Right cardiac atrium (tissue), 5 donors: Measurements from ENCODE around the gene MSN. TPM values are rescaled to one million over a fixed set of nuclear protein-coding genes. Genes with fewer than 3 reads are reported as not detected.
"Not testable (repeated sequence)": the region's sequence is repeated elsewhere in the genome, so short reads cannot be mapped to it uniquely, and the experiment has no call there.

Source experiments
- ATAC-seq, 2 donors: fragments of 200-7000 bp; cut with Tn5 transposase; one replicate each; pipeline versions ENCODE4 v1.8.0 to v1.9.1; 2020; ENCODE audit warnings: moderate library complexity in 2 of 2, mild to moderate bottlenecking in 1 of 2
- DNase-seq, 3 donors: peaks; one replicate each; pipeline ENCODE4 v3.0.0-alpha.2; 2020
- H3K27ac ChIP-seq: one replicate; pipeline ENCODE4 v1.5.1; 2013; ENCODE audit warnings: mild to moderate bottlenecking, low read length, control low read depth, moderate library complexity
- H3K27me3 ChIP-seq: one replicate; pipeline ENCODE4 v1.6.1; 2013; ENCODE audit not compliant: control insufficient read depth, insufficient read depth
- H3K4me1 ChIP-seq: one replicate; pipeline ENCODE4 v1.6.1; 2013; ENCODE audit warnings: low read length; ENCODE audit not compliant: control insufficient read depth, insufficient read depth
- H3K4me3 ChIP-seq: one replicate; pipeline ENCODE4 v1.5.1; 2013; ENCODE audit warnings: low read length, control low read depth
- H3K9me3 ChIP-seq: one replicate; pipeline ENCODE4 v1.6.1; 2013; ENCODE audit warnings: low read length; ENCODE audit not compliant: control insufficient read depth
- WGBS: extraction: QIAGEN DNeasy Blood & Tissue Kit; methylation state at CpG from one replicate; pipeline ENCODE4 v1.1.7; 2013; 5-methylcytosine and 5-hydroxymethylcytosine counted together
- intact Hi-C, 4 donors: fragments of 100-400 bp; cut with DNase I; formaldehyde crosslinking; loops; one replicate each; pipeline versions ENCODE4 v1.11.0 to v1.14.0; 2022 to 2023
- polyA plus RNA-seq: library from polyadenylated mRNA; stranded (reverse); fragments of 200-250 nt; gene quantifications from one replicate; pipeline ENCODE4 v1.2.3, GENCODE V29; 2013
- total RNA-seq, 4 donors: library from RNA; stranded (reverse); fragmentation: NEBNext Ultra II Directional; extraction: Animal tissue kit (Norgen Biotek cat#: 25700); gene quantifications; one replicate each; pipeline ENCODE4 v1.2.1, GENCODE V29; 2021
- donor health status: healthy with polysubstance abuse.
- donor health status: DM: no; HTN: yes; CAD: no.
- donor health status: DM: no; HTN: no; CAD: no.
- donor health status: DM: no; HTN: yes; CAD: no; lungs with severe emphysema.
- donor health status: DM: yes; HTN: yes; CAD: no.

MSN gene
- total and polyA plus RNA-seq, 5 donors = 78.1 to 201 (median 119) TPM

DNA sequence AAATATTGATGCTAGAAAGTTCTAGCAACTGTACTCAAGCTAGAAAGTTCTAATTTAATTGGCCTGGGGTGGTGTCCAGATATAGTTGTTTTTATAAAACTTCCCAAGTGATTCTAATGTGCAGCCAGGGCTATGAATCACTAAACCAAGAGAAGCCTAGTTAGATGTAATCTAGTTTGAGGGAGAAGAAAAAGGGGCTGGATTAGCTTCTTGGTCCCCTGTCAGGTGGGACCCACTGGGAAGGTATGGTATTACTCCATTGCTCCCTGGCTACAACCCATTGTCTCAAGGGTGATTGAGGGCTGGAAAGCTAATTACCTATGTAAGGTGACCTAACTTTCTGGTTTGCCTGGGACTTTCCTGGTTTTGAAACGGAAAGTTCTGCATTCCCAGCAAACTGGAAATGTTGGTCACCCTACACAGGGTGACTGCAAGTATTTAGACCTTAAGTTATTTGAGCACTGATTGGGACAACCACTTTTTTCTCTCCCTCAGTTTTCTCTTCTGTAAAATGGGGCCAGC lies 23.9 kb upstream of the MSN start:
- Histone ChIP-seq H3K27me3 (no peaks in the 10 kb centered on the region), H3K4me1 (peaks cover 10% of the 10 kb centered on the region), H3K9me3 (no peaks in the 10 kb centered on the region), H3K27ac (peak overlapping the region; percentile 68), H3K4me3 (no peak overlapping the region)
- ATAC-seq = peak in 1 of 2 donors; percentile 31
- no peak for DNase-seq
- 81% methylated on average over 1 of the region's 1 CpG for WGBS
- intact Hi-C loops = no loop called here

DNA sequence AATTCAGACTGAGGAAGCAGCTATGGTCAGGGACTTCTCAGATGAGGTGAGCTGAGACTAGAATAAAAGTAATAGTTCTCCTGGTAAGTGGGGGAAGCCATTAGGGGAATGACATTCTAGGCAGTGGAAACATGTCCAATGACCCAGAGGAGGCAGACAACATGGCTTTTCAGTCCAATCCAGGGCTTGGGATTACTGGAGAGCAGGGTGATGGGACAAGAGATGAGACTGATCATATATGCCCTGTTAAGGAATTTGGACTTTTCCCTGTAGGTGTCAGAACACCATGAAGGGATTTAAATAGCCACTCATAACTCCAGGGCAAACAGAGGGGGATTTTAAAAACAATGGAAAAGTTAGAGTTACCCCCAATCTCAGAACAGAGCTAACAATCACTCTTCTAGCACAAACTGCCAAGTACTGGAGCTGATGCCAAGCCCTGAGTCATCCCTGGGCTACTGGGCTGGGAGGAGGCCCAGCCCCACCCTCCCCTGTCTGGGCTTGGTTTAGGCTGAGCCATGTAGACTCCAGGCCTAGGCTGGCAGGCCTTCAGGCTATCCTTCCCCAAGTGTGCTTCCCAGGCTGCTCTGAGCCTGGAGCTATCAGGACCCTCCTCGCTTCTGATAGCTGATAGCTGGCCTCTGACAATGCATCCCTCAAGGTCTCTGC lies 22.7 kb upstream of the MSN start:
- peak overlapping the region; percentile 75 for H3K27ac ChIP-seq
- intact Hi-C loops = no loop called here
- 25% methylated on average over 1 of the region's 1 CpG for WGBS
- peaks cover 10% of the 10 kb centered on the region for H3K4me1 ChIP-seq
- H3K27me3 ChIP-seq = no peaks in the 10 kb centered on the region
- ATAC-seq (peak; percentile 99), DNase-seq (peak; percentile 93 to 95 (median 93))
- H3K9me3 ChIP-seq = no peaks in the 10 kb centered on the region
- no peak overlapping the region for H3K4me3 ChIP-seq

DNA sequence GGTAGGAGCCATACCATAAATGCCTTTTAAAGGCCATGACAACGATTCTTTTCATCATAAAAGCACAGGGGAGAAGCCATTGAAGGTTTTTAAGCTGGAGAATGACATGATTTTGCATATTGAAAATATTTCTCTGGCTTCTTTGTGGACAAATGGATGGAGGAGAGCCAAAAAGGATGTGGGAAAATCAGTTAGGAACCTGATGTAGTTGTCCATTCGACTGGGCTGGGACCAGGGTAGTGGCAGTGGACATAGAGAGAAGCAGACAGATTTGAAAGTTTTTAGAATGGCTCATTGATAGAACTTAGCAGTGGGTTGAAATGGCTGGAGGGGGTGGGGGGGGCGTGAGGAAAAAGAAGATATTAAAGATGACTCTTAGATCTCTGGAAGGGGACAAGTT lies 19.7 kb upstream of the MSN start:
- no peaks in the 10 kb centered on the region for H3K9me3 ChIP-seq
- WGBS = 58% methylated on average over 3 of the region's 3 CpGs
- H3K27ac ChIP-seq = no peak overlapping the region
- intact Hi-C loops = no loop called here
- DNase-seq (no peak), ATAC-seq (no peak)
- H3K4me1 ChIP-seq = peaks cover 9% of the 10 kb centered on the region
- no peaks in the 10 kb centered on the region for H3K27me3 ChIP-seq
- no peak overlapping the region for H3K4me3 ChIP-seq

DNA sequence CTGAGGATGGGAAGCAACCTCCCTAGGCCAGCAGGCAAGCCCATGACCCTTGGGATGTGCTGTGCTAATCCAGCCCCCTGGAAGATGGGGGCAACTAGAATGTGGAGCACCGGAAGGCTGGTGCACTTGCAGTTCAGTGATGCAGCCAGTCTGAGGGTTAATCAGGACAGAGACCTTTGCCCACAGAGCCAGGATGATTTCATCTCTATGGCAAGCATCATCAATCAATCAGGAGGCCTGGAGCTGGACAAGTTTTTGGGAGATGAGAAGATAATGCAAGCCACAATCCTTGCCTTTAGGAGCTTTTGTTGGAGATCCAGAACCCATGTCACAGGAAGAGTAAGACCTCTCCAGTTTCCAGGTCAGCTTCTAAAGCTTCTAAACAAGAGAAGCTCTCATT lies 15.4 kb upstream of the MSN start:
- no peaks in the 10 kb centered on the region for H3K4me1 ChIP-seq
- H3K27me3 ChIP-seq = no peaks in the 10 kb centered on the region
- no peak for DNase-seq
- H3K4me3 ChIP-seq = no peak overlapping the region
- no peak overlapping the region for H3K27ac ChIP-seq
- no peak for ATAC-seq
- no peaks in the 10 kb centered on the region for H3K9me3 ChIP-seq
- WGBS = 92% methylated on average over 1 of the region's 1 CpG
- intact Hi-C loops = no loop called here

DNA sequence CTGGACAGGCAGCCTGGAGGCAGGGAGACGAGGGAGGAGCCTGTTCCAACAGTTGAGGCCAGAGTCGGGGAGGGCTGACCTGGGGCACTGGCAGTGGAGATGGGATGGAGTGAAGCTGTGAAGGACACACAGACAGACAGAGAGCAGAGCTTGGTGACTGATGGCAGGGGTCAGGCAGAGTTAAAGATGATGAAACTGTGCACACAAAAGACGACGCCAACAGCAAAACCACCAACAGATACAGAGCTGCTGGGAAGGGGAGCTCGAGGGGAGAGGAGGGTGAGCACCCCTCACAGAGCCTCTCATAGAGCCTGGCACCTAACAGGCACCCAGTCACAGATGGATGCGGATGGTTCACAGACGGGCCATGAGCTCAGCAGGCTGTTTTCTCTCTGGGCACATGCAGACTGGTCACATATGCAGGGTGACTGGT lies 10.4 kb upstream of the MSN start:
- DNase-seq, H3K9me3 ChIP-seq, H3K4me3 ChIP-seq, H3K27me3 ChIP-seq, H3K4me1 ChIP-seq, H3K27ac ChIP-seq, intact Hi-C loops: not testable (repeated sequence)
- ATAC-seq = peak; percentile 51 to 55
- WGBS = 57% methylated on average over 4 of the region's 7 CpGs

DNA sequence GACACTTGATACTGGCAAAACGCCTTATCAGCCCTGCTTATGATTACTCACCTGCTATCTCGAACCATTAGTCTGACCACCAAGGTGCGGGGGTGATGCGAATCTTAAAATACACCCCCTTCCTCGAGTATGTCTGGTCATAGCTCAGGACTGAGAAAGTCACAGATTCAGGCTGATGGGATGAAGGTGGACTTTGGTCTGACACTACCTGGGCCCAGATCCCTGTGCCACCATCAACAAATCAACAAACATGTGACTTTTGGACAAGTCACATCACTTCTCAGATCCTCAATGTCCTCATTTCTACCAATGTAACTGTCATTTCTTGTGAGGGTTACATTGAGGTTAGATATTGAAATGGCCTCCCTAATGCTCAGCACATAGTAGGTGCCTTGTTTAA lies 9.8 kb upstream of the MSN start:
- intact Hi-C loops = no loop called here
- Histone ChIP-seq H3K4me3 (no peak overlapping the region), H3K4me1 (no peaks in the 10 kb centered on the region), H3K27ac (no peak overlapping the region), H3K9me3 (no peaks in the 10 kb centered on the region), H3K27me3 (no peaks in the 10 kb centered on the region)
- DNase-seq (no peak), ATAC-seq (no peak)
- WGBS = 87% methylated on average over 5 of the region's 5 CpGs

DNA sequence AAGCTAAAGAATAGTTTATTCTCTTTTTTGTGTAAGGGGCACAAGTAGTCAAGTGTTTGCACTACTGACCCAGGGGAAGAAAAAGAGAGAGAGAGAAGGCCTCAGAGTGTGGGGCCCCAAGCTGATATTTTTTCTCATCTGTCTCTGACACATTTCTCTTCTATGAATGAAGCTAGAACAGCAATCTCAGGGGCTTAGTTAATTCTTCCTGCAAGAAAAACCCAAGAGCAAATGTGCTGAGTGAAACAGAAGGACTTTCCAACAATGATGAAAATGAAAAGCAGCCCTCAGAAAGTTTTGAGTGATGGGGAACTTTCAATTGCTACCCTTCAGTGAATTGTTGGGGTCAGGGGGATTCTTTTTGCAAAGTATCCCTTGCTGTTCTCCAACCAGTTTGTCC lies 9.2 kb upstream of the MSN start:
- intact Hi-C loops = no loop called here
- Histone ChIP-seq H3K27ac (no peak overlapping the region), H3K27me3 (no peaks in the 10 kb centered on the region), H3K4me3 (no peak overlapping the region), H3K4me1 (no peaks in the 10 kb centered on the region), H3K9me3 (no peaks in the 10 kb centered on the region)
- ATAC-seq (no peak), DNase-seq (no peak)

DNA sequence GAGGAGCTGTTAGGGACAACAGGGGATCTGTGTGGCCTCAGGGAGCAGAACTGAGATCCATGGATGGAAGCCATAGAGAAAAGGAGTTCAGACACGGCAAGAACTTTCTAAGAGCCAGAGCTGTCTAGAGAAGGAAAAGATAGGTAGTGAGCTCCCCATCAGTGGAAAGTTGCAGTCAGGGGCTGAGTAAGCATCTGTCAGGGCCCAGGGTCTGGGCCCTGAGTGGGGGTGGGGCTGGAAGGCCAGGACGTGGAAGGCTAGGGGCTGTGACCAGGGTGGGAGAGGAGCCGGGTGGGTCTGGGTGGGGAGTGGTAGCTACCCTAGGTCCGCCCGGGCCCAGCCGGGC lies 324 bp upstream of the MSN start:
- H3K4me1 ChIP-seq = peaks cover 2% of the 10 kb centered on the region
- H3K27me3 ChIP-seq = no peaks in the 10 kb centered on the region
- peak overlapping the region; percentile 51 for H3K27ac ChIP-seq
- intact Hi-C loops = loop anchor here in 3 of 4 donors (5.0 to 10.0 kb wide), 3 partner anchors 35 to 72 kb away; no protein-coding TSS in a partner anchor
- WGBS = 0% methylated on average over 3 of the region's 6 CpGs
- H3K4me3 ChIP-seq = no peak overlapping the region
- DNase-seq (no peak), ATAC-seq (no peak)
- no peaks in the 10 kb centered on the region for H3K9me3 ChIP-seq

DNA sequence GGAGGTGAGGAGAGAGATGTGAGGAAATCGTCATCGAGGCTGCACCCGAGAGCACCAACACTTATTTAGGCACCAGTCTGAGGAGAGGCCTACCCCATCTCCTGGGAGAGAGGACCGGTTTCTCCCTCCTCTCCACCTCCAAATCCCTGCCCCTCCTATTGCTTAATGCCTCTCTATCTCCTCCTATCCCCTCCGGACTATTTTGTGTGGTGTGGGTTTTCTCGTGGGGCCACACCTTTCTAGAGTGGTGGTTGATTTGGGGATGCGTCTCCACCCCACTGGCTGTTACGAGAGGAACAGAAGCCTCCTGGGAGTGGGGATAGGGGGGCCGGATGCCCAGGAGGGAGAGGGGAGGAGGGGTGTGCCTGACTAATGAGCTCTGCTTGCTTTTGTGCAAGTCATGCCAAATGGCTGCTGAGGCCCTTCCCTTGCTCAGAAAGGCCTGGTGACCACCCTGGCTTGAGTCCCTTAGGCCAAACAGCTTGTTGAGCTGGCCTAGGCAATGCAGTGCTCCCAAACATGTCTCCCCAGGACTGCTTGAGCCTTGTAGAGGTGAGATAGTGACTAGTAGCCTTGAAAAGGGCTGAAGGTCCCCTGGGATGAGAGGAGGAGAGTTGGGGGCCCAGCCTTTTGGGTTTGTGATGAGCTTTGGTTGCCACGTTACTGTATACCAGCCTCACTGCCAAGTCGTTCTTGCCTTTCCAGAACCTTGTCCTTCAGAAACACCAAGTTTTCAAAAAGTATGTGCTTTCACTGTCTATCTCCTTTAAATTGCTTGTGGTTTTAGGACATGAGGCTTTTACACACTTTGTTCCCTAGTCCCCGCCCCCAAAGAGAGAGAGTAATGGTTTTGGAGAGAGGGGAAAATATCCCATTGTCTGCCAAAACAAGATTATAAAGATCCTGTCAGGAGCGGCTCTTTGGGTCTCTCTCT lies 1.2 kb downstream of the MSN start:
- peaks cover 5% of the 10 kb centered on the region for H3K4me1 ChIP-seq
- WGBS = under 1% methylated on average over 13 of the region's 13 CpGs
- peak overlapping the region; percentile 54 for H3K4me3 ChIP-seq
- no peaks in the 10 kb centered on the region for H3K9me3 ChIP-seq
- H3K27ac ChIP-seq = peak overlapping the region; percentile 78
- intact Hi-C loops = loop anchor here in 3 of 4 donors (5.0 to 10.0 kb wide), 3 partner anchors 34 to 74 kb away; no protein-coding TSS in a partner anchor
- peak; percentile 74 to 81 (median 81) for DNase-seq
- no peaks in the 10 kb centered on the region for H3K27me3 ChIP-seq
- ATAC-seq = peak; percentile 86 to 88

DNA sequence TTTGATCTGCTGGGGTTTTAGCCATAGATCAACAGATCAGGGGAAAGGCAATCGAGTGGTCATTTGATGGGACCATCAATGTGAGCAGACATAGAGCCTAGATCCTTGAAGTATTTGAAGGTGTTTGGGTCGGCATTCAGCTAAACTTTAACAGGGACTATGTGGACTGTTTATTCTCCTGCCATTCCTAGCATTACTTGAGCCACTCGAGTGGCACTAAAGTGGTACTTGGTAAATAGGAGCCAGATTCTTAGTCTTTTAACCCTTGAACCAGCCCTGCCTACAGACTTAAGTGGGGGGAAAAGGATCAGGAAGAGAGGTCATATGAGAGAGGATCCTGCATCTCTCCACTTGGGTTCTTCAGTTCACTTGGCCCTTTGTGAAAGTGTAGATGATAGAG lies 3.8 kb downstream of the MSN start:
- ATAC-seq (no peak), DNase-seq (no peak)
- H3K4me1 ChIP-seq = peaks cover 12% of the 10 kb centered on the region
- H3K9me3 ChIP-seq = no peaks in the 10 kb centered on the region
- H3K27me3 ChIP-seq = no peaks in the 10 kb centered on the region
- peak overlapping the region; percentile 93 for H3K27ac ChIP-seq
- peak overlapping the region; percentile 29 for H3K4me3 ChIP-seq
- 34% methylated on average over 3 of the region's 3 CpGs for WGBS
- intact Hi-C loops = no loop called here

DNA sequence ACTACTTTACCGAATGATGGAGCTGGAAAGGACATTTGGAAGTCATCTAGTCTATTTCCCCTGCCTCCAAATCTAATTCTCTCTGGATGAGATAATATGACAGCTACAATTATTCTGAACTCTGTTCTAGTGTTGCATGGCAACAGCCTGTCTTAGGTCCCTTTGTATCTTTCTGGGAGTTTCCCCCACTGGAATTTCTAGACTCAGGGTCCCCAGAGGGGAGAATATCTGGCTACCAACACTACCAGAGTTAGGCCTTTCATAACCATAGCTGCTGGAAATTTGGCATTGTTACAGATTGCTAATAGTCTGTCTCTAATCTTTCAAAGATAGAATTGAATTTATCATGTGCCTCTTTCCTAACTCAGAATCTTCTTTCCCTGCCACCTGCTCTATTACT lies 4.5 kb downstream of the MSN start:
- Histone ChIP-seq H3K27ac (peak overlapping the region; percentile 93), H3K9me3 (no peaks in the 10 kb centered on the region), H3K4me1 (peaks cover 11% of the 10 kb centered on the region), H3K4me3 (peak overlapping the region; percentile 22), H3K27me3 (no peaks in the 10 kb centered on the region)
- 3% methylated on average over 1 of the region's 1 CpG for WGBS
- intact Hi-C loops = no loop called here
- ATAC-seq (peak; percentile 4 to 7), DNase-seq (no peak)
